Smooth muscle cell of the brain vasculature (primary cell): Measurements from ENCODE around the gene RPL28.
A peak's percentile ranks its signal among the peaks of the same experiment; 100 is the strongest.
"Not testable (repeated sequence)": the region's sequence is repeated elsewhere in the genome, so short reads cannot be mapped to it uniquely, and the experiment has no call there.

Experiments used
- DNase-seq: peaks from one replicate; pipeline ENCODE4 v3.0.0-alpha.2; 2012; ENCODE audit warnings: low read depth, low spot score

Gene RPL28

GRCh38 chr19:55391702-55392615 lies 6.2 kb downstream of the RPL28 start:
- no peak for DNase-seq

GRCh38 chr19:55392820-55393761 lies 7.4 kb downstream of the RPL28 start:
- DNase-seq = no peak

DNA sequence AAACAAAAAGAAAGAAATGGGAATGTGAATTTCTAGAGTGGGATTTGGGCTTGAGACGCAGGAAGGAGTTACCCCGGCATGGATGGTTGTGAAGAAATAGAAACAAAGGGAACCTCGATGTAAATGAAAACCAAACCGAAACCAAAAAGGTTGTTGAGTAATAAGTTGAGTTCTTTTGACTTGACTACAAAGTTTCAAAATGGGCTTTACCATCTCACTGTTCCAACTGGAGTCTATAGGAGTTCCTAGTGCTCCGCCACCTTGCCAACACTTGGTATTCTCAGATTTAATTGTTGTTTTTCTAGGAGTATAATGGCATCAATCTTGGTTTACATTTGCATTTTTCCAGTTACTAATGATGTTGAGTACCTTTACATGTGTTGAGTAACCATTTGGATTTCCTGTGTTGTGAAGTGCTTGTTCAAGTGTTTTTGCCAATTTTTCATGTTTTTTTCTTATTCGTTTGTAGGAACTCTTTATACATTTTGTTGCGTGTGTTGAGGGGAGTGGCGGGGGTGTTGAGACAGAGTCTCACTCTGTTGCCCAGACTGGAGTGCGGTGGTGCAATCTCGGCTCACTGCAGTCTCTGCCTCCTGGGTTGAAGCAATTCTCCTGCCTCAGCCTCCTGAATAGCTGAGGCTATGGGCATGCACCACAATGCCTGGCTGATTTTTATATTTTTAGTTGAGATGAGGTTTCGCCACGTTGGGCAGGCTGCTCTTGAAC lies 12.6 kb downstream of the RPL28 start:
- no peak for DNase-seq

- DNase-seq = no peak
Measured at GRCh38 chr19:55400281-55401087, 14.8 kb downstream of the RPL28 start.

- not testable (repeated sequence) for DNase-seq
Measured at GRCh38 chr19:55401390-55401789, 15.7 kb downstream of the RPL28 start.

- no peak for DNase-seq
Measured at GRCh38 chr19:55402509-55402908, 16.8 kb downstream of the RPL28 start.

DNA sequence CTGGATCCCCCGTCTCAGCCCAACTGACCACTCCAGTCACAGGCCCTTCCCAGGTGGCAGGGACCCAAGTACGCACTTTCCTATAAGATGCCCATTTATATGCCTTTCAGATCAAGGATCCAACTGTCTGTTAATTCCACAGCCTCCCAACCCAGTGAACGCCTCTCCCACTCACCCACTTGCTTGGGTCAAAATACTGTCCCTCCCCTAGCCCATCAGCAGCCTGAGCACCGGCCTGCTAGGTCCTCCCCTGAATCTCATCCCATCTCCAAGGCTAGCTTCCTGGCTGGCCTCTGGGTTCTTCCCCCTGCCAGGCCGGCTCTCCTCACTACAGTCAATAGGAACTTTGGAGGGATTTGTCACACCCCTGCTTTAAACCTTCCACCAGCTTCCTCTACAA lies 19.9 kb downstream of the RPL28 start:
- DNase-seq = no peak

- DNase-seq = no peak
Measured at GRCh38 chr19:55406091-55406825, 20.5 kb downstream of the RPL28 start.

- no peak for DNase-seq
Measured at GRCh38 chr19:55406826-55407549, 21.3 kb downstream of the RPL28 start.

GRCh38 chr19:55407550-55407799 lies 21.7 kb downstream of the RPL28 start, which contains the start of gene UBE2S:
Gene UBE2S (minus strand): TSS chr19:55407788. CDS start chr19:55407589, 199 bp downstream.
- not testable (repeated sequence) for DNase-seq

- peak; percentile 99 for DNase-seq
Measured at GRCh38 chr19:55407800-55408532, 22.2 kb downstream of the RPL28 start.

- no peak for DNase-seq
Measured at GRCh38 chr19:55408533-55408872, 22.8 kb downstream of the RPL28 start.

DNA sequence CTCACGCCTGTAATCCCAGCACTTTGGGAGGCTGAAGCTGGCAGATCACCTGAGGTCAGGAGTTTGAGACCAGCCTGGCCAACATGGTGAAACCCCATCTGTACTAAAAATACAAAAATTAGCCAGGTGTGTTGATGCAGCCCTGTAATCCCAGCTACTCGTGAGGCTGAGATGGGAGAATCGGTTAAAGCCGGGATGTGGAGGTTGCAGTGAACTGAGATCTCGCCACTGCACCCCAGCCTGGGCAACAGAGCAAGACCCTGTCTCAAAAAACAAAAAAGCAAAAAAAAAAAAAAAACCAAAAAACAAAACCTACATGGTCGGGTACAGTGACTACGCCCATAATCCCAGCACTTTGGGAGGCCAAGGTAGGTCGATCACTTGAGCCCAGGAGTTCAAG lies 23.4 kb downstream of the RPL28 start:
- not testable (repeated sequence) for DNase-seq

DNA sequence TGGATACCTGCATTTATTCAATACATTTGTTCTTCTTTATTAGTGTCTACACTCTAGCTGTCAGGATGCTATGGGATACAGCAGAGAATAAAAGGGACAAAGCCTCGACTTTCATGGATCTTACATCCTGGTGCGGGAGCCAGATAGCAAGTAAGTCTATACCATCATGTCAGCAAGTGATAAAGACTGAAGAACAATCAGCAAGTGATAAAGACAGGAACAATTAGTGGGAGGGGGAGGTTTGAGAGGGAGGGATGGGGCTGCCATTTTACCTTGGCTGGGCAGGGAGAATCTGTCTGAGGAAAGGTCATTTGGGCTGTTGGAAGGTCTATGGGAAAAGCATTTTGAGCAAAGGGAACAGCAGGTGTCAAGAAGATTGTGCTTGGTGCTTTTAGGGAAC lies 24.4 kb downstream of the RPL28 start:
- no peak for DNase-seq

GRCh38 chr19:55418185-55418584 lies 32.5 kb downstream of the RPL28 start:
- DNase-seq = peak; percentile 54

DNA sequence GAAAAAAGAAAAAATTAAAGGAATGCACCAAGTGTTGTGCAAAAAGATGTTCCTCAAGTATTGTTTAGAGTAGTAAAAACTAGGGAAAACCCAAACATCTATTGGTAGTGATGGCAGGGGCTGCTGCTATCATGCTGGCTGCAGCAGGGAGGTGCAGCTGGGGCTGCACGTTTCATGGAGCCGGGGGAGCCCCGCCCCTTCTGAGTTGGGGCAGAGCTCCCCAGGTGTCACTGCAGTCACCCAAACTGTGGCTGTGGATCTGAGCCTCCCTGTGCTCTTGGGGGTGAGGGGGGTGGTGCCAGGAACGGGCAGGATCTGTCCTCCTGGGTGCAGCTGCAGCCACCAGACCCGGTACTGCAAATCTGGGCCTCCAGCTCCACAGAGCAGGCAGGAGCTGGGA lies 33.4 kb downstream of the RPL28 start:
- DNase-seq = no peak

GRCh38 chr19:55419624-55420236 lies 34.0 kb downstream of the RPL28 start:
- no peak for DNase-seq

- DNase-seq = not testable (repeated sequence)
Measured at GRCh38 chr19:55421281-55421680, 35.5 kb downstream of the RPL28 start.
